ENCODE results near the gene OTUB1. TPM values are rescaled to one million over a fixed set of nuclear protein-coding genes. Genes with fewer than 3 reads are reported as not detected.
"Not testable (repeated sequence)": the region's sequence is repeated elsewhere in the genome, so short reads cannot be mapped to it uniquely, and the experiment has no call there.

Gene OTUB1
- total RNA-seq, 1 donor from 2014 or later = 75.5 TPM

- no peak for DNase-seq (ENCODE audit: low spot score)
Observed at GRCh38 chr11:64042301-64042700, 56.1 kb downstream of the OTUB1 start.

- no peak for DNase-seq (ENCODE audit: low spot score)
Observed at GRCh38 chr11:64043545-64043944, 57.3 kb downstream of the OTUB1 start.

GRCh38 chr11:64044730-64045393 lies 58.6 kb downstream of the OTUB1 start:
- no peak for DNase-seq (ENCODE audit: low spot score)

GRCh38 chr11:64045700-64046099 lies 59.5 kb downstream of the OTUB1 start:
- no peak for DNase-seq (ENCODE audit: low spot score)

GRCh38 chr11:64047373-64047772 lies 61.1 kb downstream of the OTUB1 start:
- DNase-seq (ENCODE audit: low spot score) = not testable (repeated sequence)

Other genes with a start within 250 kb of the OTUB1 start
- 6.5 TPM for gene ZFTA, start 217.7 kb upstream of the OTUB1 start, total RNA-seq
- 13.0 TPM for gene SPINDOC, start 173.0 kb upstream of the OTUB1 start, total RNA-seq
- 61.5 TPM for gene MARK2, start 147.3 kb upstream of the OTUB1 start, total RNA-seq
- gene RCOR2, start 69.3 kb upstream of the OTUB1 start, total RNA-seq = 2.0 TPM
- 26.4 TPM for gene NAA40, start 47.4 kb upstream of the OTUB1 start, total RNA-seq
- 291 TPM for gene COX8A, start 11.8 kb upstream of the OTUB1 start, total RNA-seq
- 0.13 TPM for gene FLRT1, start 49.5 kb downstream of the OTUB1 start, total RNA-seq
- gene MACROD1, start 179.7 kb downstream of the OTUB1 start, total RNA-seq = 27.3 TPM
- 119 TPM for gene STIP1, start 199.7 kb downstream of the OTUB1 start, total RNA-seq
- 15.5 TPM for gene FERMT3, start 220.3 kb downstream of the OTUB1 start, total RNA-seq
- gene TRPT1, start 239.7 kb downstream of the OTUB1 start, total RNA-seq = 49.4 TPM
- 82.7 TPM for gene NUDT22, start 239.8 kb downstream of the OTUB1 start, total RNA-seq
- 44.1 TPM for gene DNAJC4, start 244.1 kb downstream of the OTUB1 start, total RNA-seq
- gene VEGFB, start 248.1 kb downstream of the OTUB1 start, total RNA-seq = 51.6 TPM